GM06990 (cell line): ENCODE results near the gene FNIP2.
"Not testable (repeated sequence)": the region's sequence is repeated elsewhere in the genome, so short reads cannot be mapped to it uniquely, and the experiment has no call there.

Experiments
- DNase-seq: peaks from one replicate; pipeline ENCODE4 v3.0.0-alpha.2; 2011; ENCODE audit not compliant: insufficient read length; ENCODE audit errors: extremely low read depth
- H3K27me3 ChIP-seq: replicated peaks from 2 replicates; pipeline ENCODE4 v1.6.0; 2011; ENCODE audit warnings: low read length; ENCODE audit not compliant: control insufficient read depth, insufficient read depth
- H3K36me3 ChIP-seq: 2 replicates; pipeline ENCODE4 v1.5.1; 2011; ENCODE audit warnings: low read length; ENCODE audit not compliant: control insufficient read depth, insufficient read depth
- H3K4me3 ChIP-seq: replicated peaks from 2 replicates; pipeline ENCODE4 v1.5.1; 2011; ENCODE audit warnings: low read depth, mild to moderate bottlenecking, control low read depth, low read length
- CTCF ChIP-seq: IDR thresholded peaks from 2 replicates; pipeline ENCODE4 v1.5.1; 2011; ENCODE audit warnings: low read length, control low read depth, mild to moderate bottlenecking, inconsistent platforms; ENCODE audit not compliant: insufficient read depth, poor library complexity, severe bottlenecking

Gene FNIP2

DNA sequence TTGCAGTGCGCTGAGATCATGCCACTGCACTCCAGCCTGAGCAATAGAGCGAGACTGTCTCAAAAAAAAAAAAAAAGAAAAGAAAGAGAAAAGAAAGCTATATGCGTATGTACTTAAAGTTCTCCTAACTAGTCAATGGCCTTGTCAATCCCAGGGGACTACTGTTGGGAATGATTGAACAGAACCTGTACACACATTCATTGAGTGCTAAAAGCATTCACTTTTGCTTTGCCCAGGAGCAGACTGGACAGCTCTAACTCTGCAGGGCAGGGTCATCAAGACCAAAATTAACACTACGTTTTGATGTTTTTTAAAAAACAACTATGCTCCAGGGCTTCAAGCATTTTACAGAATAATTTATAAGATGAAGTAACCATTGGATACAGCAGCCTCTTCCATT, 106.2 kb downstream of the FNIP2 start:
- no peaks in the 10 kb centered on the region for H3K27me3 ChIP-seq
- TF ChIP-seq CTCF, result no peak
- no peak for DNase-seq
- no peaks in the 10 kb centered on the region for H3K36me3 ChIP-seq
- no peak overlapping the region for H3K4me3 ChIP-seq

GRCh38 chr4:158875455-158875854, 106.6 kb downstream of the FNIP2 start:
- no peak for DNase-seq
- Histone ChIP-seq H3K36me3 (no peaks in the 10 kb centered on the region), H3K4me3 (no peak overlapping the region), H3K27me3 (no peaks in the 10 kb centered on the region)
- no peak for TF ChIP-seq CTCF

- no peaks in the 10 kb centered on the region for H3K36me3 ChIP-seq
- no peak for DNase-seq
- no peak for TF ChIP-seq CTCF
- H3K27me3 ChIP-seq, result no peaks in the 10 kb centered on the region
- no peak overlapping the region for H3K4me3 ChIP-seq
These were observed 108.2 kb downstream of the FNIP2 start for GRCh38 chr4:158877069-158877468.

- H3K27me3 ChIP-seq, DNase-seq, H3K4me3 ChIP-seq, H3K36me3 ChIP-seq: not testable (repeated sequence)
These were observed 113.3 kb downstream of the FNIP2 start for GRCh38 chr4:158882142-158882541.

DNA sequence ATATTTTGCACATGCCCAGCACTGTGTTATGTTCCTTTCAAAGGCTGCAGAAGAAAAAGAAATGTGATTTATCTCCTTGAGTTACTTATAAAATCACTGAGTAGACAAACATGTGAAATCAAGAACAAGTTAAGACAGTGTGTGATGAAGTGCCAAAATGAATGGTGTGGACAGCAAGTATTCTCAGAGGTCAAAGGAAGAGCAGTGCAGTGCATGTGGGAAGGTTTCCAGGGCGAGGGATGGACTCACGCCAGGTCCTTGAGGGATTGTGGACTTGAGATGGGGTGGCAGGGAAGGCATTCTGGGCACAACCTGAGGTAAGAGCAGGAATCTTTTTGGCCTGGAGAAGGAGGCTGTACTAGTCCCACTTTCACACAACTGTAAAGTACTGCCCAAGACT, 115.5 kb downstream of the FNIP2 start:
- TF ChIP-seq CTCF, result no peak
- DNase-seq, result no peak
- Histone ChIP-seq H3K36me3 (no peaks in the 10 kb centered on the region), H3K27me3 (no peaks in the 10 kb centered on the region), H3K4me3 (no peak overlapping the region)

GRCh38 chr4:158885564-158885963, 116.7 kb downstream of the FNIP2 start:
- TF ChIP-seq CTCF, result no peak
- no peak for DNase-seq
- Histone ChIP-seq H3K4me3 (no peak overlapping the region), H3K36me3 (no peaks in the 10 kb centered on the region), H3K27me3 (no peaks in the 10 kb centered on the region)

DNA sequence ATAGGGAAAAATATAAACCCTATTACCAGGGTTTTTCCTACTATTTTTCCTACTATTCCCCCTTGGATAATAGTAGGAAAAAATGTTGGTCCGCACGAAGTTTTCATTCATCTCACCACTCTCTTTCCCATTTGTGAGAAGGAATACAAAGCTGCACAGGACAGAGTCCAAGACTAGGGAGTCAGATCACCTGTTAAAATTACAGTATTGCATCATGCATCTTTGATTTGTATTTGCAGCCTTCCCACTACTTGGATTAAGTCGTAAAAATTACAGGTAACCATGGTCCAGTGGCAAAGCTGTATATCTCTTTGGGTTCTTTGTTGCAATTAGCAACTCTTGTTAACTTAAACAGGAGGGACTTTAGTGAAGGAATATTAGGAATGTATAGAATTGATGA, 121.5 kb downstream of the FNIP2 start:
- no peaks in the 10 kb centered on the region for H3K27me3 ChIP-seq
- no peaks in the 10 kb centered on the region for H3K36me3 ChIP-seq
- DNase-seq, result no peak
- TF ChIP-seq CTCF, result no peak
- H3K4me3 ChIP-seq, result no peak overlapping the region
